GM12892 (cell line): Measurements from ENCODE around the gene NOX4.

Experiments
- POLR2A ChIP-seq: IDR thresholded peaks from 2 replicates; pipeline ENCODE4 v1.6.1; 2011; ENCODE audit warnings: low read depth, low read length, control low read depth
- POLR2AphosphoS5 ChIP-seq: IDR thresholded peaks from 2 replicates; pipeline ENCODE4 v1.6.1; 2011; ENCODE audit warnings: low read depth, low read length, control low read depth

DNA sequence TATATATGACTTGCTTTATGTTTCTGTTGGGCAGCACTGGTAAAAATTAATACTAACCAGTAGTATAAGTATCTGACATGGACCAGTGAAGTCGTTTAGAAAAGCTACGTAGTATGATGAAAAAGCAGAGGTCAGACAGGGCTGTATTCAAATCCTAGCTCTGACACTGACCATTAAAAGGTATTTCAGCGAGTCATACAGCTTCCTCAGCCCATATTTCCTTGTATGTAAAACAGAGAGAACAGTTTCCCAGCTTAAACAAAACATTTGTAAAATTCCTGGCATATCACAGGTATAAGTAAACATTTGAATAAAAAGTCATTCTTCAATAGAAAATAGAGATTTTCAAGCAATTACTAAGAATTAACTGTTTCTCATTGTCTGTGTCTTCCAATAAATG lies 4.2 kb downstream of the NOX4 start:
- TF ChIP-seq POLR2AphosphoS5: no peak
- TF ChIP-seq POLR2A: no peak
